Lung (tissue), 12 donors: Measurements from ENCODE around the gene PTPRE. TPM values are rescaled to one million over a fixed set of nuclear protein-coding genes. Genes with fewer than 3 reads are reported as not detected.

Source experiments
- ATAC-seq: fragments of 200-7000 bp; cut with Tn5 transposase; one replicate; pipeline ENCODE4 v1.9.1; 2020; ENCODE audit warnings: moderate number of reproducible peaks; ENCODE audit not compliant: insufficient read depth, low FRiP score
- DNase-seq, 3 donors: peaks; one replicate each; pipeline ENCODE4 v3.0.0-alpha.2; 2013 to 2017
- H3K27ac ChIP-seq, 2 donors: one replicate each; pipeline ENCODE4 v1.5.1; 2013; ENCODE audit warnings: mild to moderate bottlenecking in 2 of 2, moderate library complexity in 2 of 2, control low read depth in 1 of 2, inconsistent platforms in 1 of 2, low read depth in 1 of 2, low read length in 1 of 2
- H3K27me3 ChIP-seq, 3 donors: one replicate each; pipeline ENCODE4 v1.5.1; 2013; ENCODE audit warnings: low read length in 2 of 3; ENCODE audit not compliant: control insufficient read depth in 3 of 3, insufficient read depth in 3 of 3
- H3K36me3 ChIP-seq, 4 donors: one replicate each; pipeline ENCODE4 v1.5.1; 2013; ENCODE audit warnings: low read length in 4 of 4, mild to moderate bottlenecking in 1 of 4, moderate library complexity in 1 of 4; ENCODE audit not compliant: control insufficient read depth in 4 of 4, insufficient read depth in 4 of 4
- H3K4me1 ChIP-seq, 5 donors: one replicate each; pipeline ENCODE4 v1.5.1; 2013; ENCODE audit warnings: low read length in 5 of 5, mild to moderate bottlenecking in 2 of 5, moderate library complexity in 1 of 5; ENCODE audit not compliant: control insufficient read depth in 5 of 5, insufficient read depth in 5 of 5
- H3K4me3 ChIP-seq: one replicate; pipeline ENCODE4 v1.5.1; 2013; ENCODE audit warnings: mild to moderate bottlenecking, control low read depth, moderate library complexity
- H3K9ac ChIP-seq, 2 donors: one replicate each; pipeline ENCODE4 v1.5.1; 2013; ENCODE audit warnings: low read length in 2 of 2, control low read depth in 1 of 2; ENCODE audit not compliant: insufficient read depth in 1 of 2
- H3K9me3 ChIP-seq, 4 donors: one replicate each; pipeline ENCODE4 v1.5.1; 2013; ENCODE audit warnings: low read length in 3 of 4, mild to moderate bottlenecking in 1 of 4, moderate library complexity in 1 of 4; ENCODE audit not compliant: control insufficient read depth in 4 of 4, insufficient read depth in 3 of 4
- CTCF ChIP-seq: IDR thresholded peaks from 2 replicates; pipeline ENCODE4 v1.5.1; 2012; ENCODE audit warnings: mild to moderate bottlenecking; ENCODE audit errors: control extremely low read depth, extremely low read depth
- WGBS, 2 donors: extraction: QIAGEN DNeasy Blood & Tissue Kit; methylation state at CpG; one replicate each; pipeline ENCODE4 v1.1.7; 2013; 5-methylcytosine and 5-hydroxymethylcytosine counted together
- polyA plus RNA-seq, 2 donors: library from polyadenylated mRNA; stranded (reverse); fragments of 200-250 nt; gene quantifications; one replicate each; pipeline ENCODE4 v1.2.1, GENCODE V29; 2013
- total RNA-seq, 2 donors: library from RNA; depleted of rRNA in 1 of 2; stranded (reverse); fragments of >200 nt in 1 of 2; gene quantifications; one replicate each; pipeline ENCODE4 v1.2.1, GENCODE V29; 2014 to 2021
- donor health status: control.
- donor health status: control.
- donor health status: Bipolar disorder and iron deficiency.
- donor health status: healthy.
- donor health status: DM: yes; HTN: yes; CAD: no.

The PTPRE gene
- total and polyA plus RNA-seq, 4 donors = 15.5 to 68.7 (median 36.5) TPM

GRCh38 chr10:128029731-128030369 lies 122.9 kb downstream of the PTPRE start:
- no peak for DNase-seq
- Histone ChIP-seq H3K9ac (no peak overlapping the region), H3K27ac (no peak overlapping the region), H3K27me3 (no peaks in the 10 kb centered on the region), H3K9me3 (no peaks in the 10 kb centered on the region), H3K4me1 (peaks cover 0 to 6% (median 0%) of the 10 kb centered on the region in 5 donors), H3K36me3 (peaks cover 0 to 6% (median 0%) of the 10 kb centered on the region in 4 donors), H3K4me3 (no peak overlapping the region)
- ATAC-seq = no peak
- 89 to 91% methylated on average over 17 of the region's 17 CpGs for WGBS, 2 donors
- TF ChIP-seq CTCF = no peak

- Histone ChIP-seq H3K36me3 (peaks cover 0 to 6% (median 0%) of the 10 kb centered on the region in 4 donors), H3K9ac (no peak overlapping the region), H3K4me3 (no peak overlapping the region), H3K9me3 (no peaks in the 10 kb centered on the region), H3K4me1 (peaks cover 0 to 6% (median 0%) of the 10 kb centered on the region in 5 donors), H3K27ac (no peak overlapping the region), H3K27me3 (no peaks in the 10 kb centered on the region)
- no peak for DNase-seq
- no peak for ATAC-seq
- 90 to 94% methylated on average over 17 of the region's 17 CpGs for WGBS, 2 donors
- no peak for TF ChIP-seq CTCF
These were observed 123.7 kb downstream of the PTPRE start for GRCh38 chr10:128030498-128031072.

- no peak overlapping the region for H3K4me3 ChIP-seq
- H3K27me3 ChIP-seq = no peaks in the 10 kb centered on the region
- no peak overlapping the region for H3K9ac ChIP-seq
- H3K9me3 ChIP-seq = no peaks in the 10 kb centered on the region
- DNase-seq (no peak), ATAC-seq (no peak)
- H3K4me1 ChIP-seq = peaks cover 0 to 6% (median 0%) of the 10 kb centered on the region in 5 donors
- no peak overlapping the region for H3K27ac ChIP-seq
- 80 to 88% methylated on average over 9 of the region's 9 CpGs for WGBS, 2 donors
- peaks cover 0 to 6% (median 0%) of the 10 kb centered on the region in 4 donors for H3K36me3 ChIP-seq
- TF ChIP-seq CTCF = no peak
These were observed 124.3 kb downstream of the PTPRE start for GRCh38 chr10:128031216-128031615.
